AG09319 (cell line): ENCODE data around the gene SHISA6.

ENCODE experiments used
- DNase-seq: peaks from one replicate; pipeline ENCODE4 v3.0.0-alpha.2; 2010; ENCODE audit warnings: low read depth; ENCODE audit errors: extremely low read depth
- CTCF ChIP-seq: IDR thresholded peaks from 2 replicates; pipeline ENCODE4 v1.5.1; 2011; ENCODE audit warnings: low read depth, mild to moderate bottlenecking, inconsistent platforms, low read length, moderate library complexity

SHISA6 gene

GRCh38 chr17:11372692-11373091 is 131.7 kb downstream of the SHISA6 start:
- no peak for DNase-seq
- no peak for TF ChIP-seq CTCF

DNA sequence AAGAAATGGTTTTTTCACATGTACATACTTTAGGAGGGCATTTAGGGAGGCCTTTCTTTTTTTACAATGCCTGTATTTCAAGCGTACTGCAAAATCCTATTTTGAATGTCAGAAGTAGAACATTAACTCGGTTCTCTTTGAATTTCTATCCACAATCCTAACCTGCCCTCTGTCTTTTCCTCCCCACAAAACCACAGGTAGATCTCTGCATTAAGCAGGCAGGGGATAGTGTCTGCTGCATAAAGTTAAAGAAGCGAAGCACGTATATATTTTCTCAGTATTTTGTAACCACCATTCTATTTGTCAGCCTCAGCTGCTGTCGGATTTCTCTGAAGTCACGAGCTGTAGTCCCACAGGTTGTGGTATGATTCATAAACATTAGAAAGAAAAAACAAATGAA is 137.5 kb downstream of the SHISA6 start:
- TF ChIP-seq CTCF: no peak
- DNase-seq: no peak

- DNase-seq: no peak
- no peak for TF ChIP-seq CTCF
Observed at GRCh38 chr17:11380761-11381160, 139.7 kb downstream of the SHISA6 start.

DNA sequence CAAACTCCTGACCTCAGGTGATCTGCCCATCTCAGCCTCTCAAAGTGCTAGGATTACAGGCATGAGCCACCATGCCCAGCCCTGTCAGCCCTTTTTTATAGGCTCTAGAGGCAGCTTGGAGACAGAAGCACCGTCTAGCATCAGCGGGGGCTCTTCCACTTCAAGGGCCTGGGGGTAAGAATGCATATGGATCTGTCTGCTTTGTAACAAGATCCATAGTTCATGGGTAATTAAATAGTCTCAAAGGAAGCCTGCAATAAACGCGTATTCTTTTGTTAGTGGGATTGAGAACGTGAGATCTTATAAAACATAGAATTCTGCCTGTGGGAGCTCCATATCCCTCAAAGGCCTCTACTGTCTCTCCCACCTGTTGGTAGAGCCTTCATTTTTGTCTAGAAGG is 142.1 kb downstream of the SHISA6 start:
- no peak for DNase-seq
- no peak for TF ChIP-seq CTCF

GRCh38 chr17:11384131-11384530 is 143.1 kb downstream of the SHISA6 start:
- no peak for TF ChIP-seq CTCF
- no peak for DNase-seq

- no peak for TF ChIP-seq CTCF
- no peak for DNase-seq
Observed at GRCh38 chr17:11387610-11388009, 146.6 kb downstream of the SHISA6 start.

DNA sequence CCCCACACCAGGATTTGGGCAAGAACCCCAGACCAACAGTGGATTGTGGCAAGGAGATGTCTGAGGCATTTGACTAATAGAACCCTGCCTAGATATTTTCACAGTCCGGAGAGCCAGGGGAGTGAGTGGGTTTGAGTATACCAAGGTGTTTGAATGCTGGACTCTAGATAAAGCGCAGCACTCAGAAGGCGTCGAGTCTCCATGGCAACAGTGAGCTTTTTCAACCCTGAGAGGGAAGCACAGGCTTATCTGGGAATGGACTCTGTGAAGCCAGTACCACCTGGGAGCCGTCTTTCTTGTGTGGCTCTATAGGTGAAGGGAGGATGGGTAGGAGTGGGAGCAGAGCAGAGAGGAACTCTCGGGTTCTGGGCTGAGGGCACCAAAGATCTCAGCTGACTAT is 147.0 kb downstream of the SHISA6 start:
- DNase-seq: no peak
- no peak for TF ChIP-seq CTCF
